Lower lobe of right lung (tissue), 2 donors: Measurements from ENCODE around the gene WNT9A. TPM values are rescaled to one million over a fixed set of nuclear protein-coding genes. Genes with fewer than 3 reads are reported as not detected.
A peak's percentile ranks its signal among the peaks of the same experiment; 100 is the strongest.

Experiments used
- ATAC-seq, 2 donors: fragments of 200-7000 bp; cut with Tn5 transposase; one replicate each; pipeline ENCODE4 v1.9.1; 2020 to 2022; ENCODE audit warnings: mild to moderate bottlenecking in 2 of 2, moderate library complexity in 2 of 2
- DNase-seq: peaks from one replicate; pipeline ENCODE4 v3.0.0-alpha.2; 2020
- H3K27ac ChIP-seq: fragments of 200-600 bp; one replicate; pipeline ENCODE4 v1.8.0; 2022
- H3K27me3 ChIP-seq: fragments of 200-600 bp; one replicate; pipeline ENCODE4 v1.8.0; 2022; ENCODE audit warnings: low read depth
- H3K36me3 ChIP-seq: fragments of 200-600 bp; one replicate; pipeline ENCODE4 v1.8.0; 2022; ENCODE audit warnings: mild to moderate bottlenecking
- H3K4me1 ChIP-seq: fragments of 200-600 bp; one replicate; pipeline ENCODE4 v1.8.0; 2022
- H3K4me3 ChIP-seq: fragments of 200-600 bp; one replicate; pipeline ENCODE4 v1.8.0; 2022; ENCODE audit warnings: mild to moderate bottlenecking
- H3K9me3 ChIP-seq: fragments of 200-600 bp; one replicate; pipeline ENCODE4 v1.8.0; 2022
- CTCF ChIP-seq: fragments of 200-600 bp; IDR thresholded peaks from one replicate; pipeline ENCODE4 v1.8.0; 2022; ENCODE audit warnings: antibody characterized with exemption, mild to moderate bottlenecking
- intact Hi-C: fragments of 100-400 bp; cut with DNase I; formaldehyde crosslinking; loops from one replicate; pipeline ENCODE4 v1.11.0; 2022
- total RNA-seq: library from RNA; stranded (reverse); fragmentation: NEBNext Ultra II Directional; extraction: Animal tissue kit (Norgen Biotek cat#: 25700); gene quantifications from one replicate; pipeline ENCODE4 v1.2.1, GENCODE V29; 2021
- donor health status: DM: no; HTN: yes; CAD: no; lungs with severe emphysema.

WNT9A gene
- total RNA-seq, 1 donor from 2014 or later: 7.0 TPM

GRCh38 chr1:227937838-227938145 lies 9.9 kb downstream of the WNT9A start:
- no peak for TF ChIP-seq CTCF
- Histone ChIP-seq H3K27ac (no peak overlapping the region), H3K9me3 (no peaks in the 10 kb centered on the region), H3K27me3 (no peaks in the 10 kb centered on the region), H3K36me3 (no peaks in the 10 kb centered on the region), H3K4me3 (no peak overlapping the region), H3K4me1 (no peaks in the 10 kb centered on the region)
- DNase-seq (peak; percentile 20), ATAC-seq (no peak)
- intact Hi-C loops: loop anchor here (10.0 kb wide), 1 partner anchor 173 kb away; no protein-coding TSS in a partner anchor

- H3K4me1 ChIP-seq: no peaks in the 10 kb centered on the region
- H3K36me3 ChIP-seq: no peaks in the 10 kb centered on the region
- H3K4me3 ChIP-seq: no peak overlapping the region
- no peak for ATAC-seq
- intact Hi-C loops: loop anchor here (10.0 kb wide), 1 partner anchor 172 kb away; no protein-coding TSS in a partner anchor
- no peak for TF ChIP-seq CTCF
- no peaks in the 10 kb centered on the region for H3K9me3 ChIP-seq
- no peak overlapping the region for H3K27ac ChIP-seq
- DNase-seq: peak; percentile 24
- H3K27me3 ChIP-seq: no peaks in the 10 kb centered on the region
Observed at GRCh38 chr1:227937031-227937837, 10.5 kb downstream of the WNT9A start.

GRCh38 chr1:227935826-227936225 lies 11.9 kb downstream of the WNT9A start:
- H3K4me3 ChIP-seq: no peak overlapping the region
- ATAC-seq (no peak), DNase-seq (no peak)
- no peaks in the 10 kb centered on the region for H3K27me3 ChIP-seq
- no peak overlapping the region for H3K27ac ChIP-seq
- no peak for TF ChIP-seq CTCF
- no peaks in the 10 kb centered on the region for H3K9me3 ChIP-seq
- intact Hi-C loops: loop anchor here (10.0 kb wide), 1 partner anchor 171 kb away; no protein-coding TSS in a partner anchor
- H3K4me1 ChIP-seq: no peaks in the 10 kb centered on the region
- H3K36me3 ChIP-seq: no peaks in the 10 kb centered on the region

DNA sequence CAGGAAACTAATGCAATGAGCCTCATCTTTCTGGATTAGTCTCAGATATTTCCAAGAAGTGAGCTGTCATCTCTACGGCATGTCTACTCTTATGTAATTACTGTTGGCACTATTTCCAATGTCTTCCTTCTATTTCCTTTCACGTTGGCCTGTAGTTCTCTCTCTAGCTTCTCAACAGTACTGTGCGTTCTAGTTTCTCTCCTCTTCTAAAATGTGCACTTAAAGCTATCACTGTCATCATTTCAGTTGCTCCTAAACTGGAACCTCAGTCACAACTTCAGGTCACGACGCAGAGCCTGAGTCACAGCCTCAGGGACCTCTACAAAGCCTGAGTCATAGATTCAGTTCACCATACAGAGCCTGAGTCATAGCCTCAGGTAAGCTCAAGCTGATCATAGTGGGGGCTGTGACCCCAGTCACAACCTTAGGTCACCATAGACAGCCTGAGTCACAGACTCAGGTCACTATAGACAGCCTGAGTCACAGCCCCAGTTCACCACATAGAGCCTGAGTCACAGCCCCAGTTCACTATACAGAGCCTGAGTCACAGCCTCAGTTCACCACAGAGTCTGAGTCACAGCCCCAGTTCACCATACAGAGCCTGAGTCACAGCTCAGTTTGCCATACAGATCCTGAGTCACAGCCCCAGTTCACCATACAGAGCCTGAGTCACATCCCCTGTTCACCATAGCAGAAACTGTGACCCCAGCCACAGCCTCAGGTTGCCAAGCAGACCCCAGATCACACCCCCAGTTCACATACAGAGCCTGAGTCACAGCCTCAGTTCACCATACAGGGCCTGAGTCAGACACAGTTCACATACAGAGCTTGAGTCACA lies 13.0 kb downstream of the WNT9A start:
- no peaks in the 10 kb centered on the region for H3K9me3 ChIP-seq
- no peaks in the 10 kb centered on the region for H3K4me1 ChIP-seq
- H3K36me3 ChIP-seq: no peaks in the 10 kb centered on the region
- H3K4me3 ChIP-seq: no peak overlapping the region
- no peak for TF ChIP-seq CTCF
- intact Hi-C loops: loop anchor here (10.0 kb wide), 1 partner anchor 170 kb away; no protein-coding TSS in a partner anchor
- DNase-seq (no peak), ATAC-seq (peak; percentile 53 to 78)
- no peaks in the 10 kb centered on the region for H3K27me3 ChIP-seq
- peak overlapping the region; percentile 18 for H3K27ac ChIP-seq

DNA sequence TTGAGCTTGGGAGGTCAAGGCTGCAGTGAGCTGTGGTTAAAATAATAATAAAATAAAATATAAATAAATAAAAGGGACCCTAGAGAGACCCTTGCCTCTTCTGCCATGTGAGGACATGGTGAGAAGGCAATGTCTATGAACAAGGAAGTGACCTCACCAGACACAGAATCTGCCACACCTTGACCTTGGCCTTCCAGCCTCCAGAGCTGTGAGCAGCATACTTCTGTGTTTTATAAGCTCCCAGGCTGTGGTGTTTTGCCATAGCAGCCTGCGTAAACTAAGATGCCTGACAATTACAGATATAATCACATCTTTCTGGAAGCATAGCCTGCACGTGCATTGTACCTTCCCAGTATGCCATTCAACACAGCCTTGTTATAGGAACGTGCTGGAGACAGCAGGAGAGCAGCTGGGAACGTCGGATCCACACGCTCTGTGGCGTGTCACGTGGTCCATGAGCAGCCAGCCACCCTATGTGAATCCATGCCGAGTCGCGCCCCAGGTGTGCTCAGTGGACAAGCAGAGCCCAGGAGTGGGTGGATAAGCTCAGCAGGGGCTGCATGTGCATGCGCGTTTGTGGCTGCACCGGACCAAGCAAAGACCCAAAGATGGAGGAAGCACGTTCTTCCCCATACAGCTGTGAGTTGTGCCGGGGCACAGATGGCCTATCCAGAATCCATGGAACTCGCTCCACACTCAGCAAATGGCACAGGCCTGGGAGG lies 17.8 kb downstream of the WNT9A start:
- DNase-seq: peak; percentile 32
- no peak for TF ChIP-seq CTCF
- no peaks in the 10 kb centered on the region for H3K27me3 ChIP-seq
- no peaks in the 10 kb centered on the region for H3K36me3 ChIP-seq
- no peak overlapping the region for H3K4me3 ChIP-seq
- H3K9me3 ChIP-seq: no peaks in the 10 kb centered on the region
- H3K27ac ChIP-seq: no peak overlapping the region
- ATAC-seq: no peak
- H3K4me1 ChIP-seq: peaks cover 2% of the 10 kb centered on the region
- intact Hi-C loops: loop anchor here (10.0 kb wide), 1 partner anchor 165 kb away; no protein-coding TSS in a partner anchor
